DMS114 treated with DMSO at 0.1 percent for 48 hours (cell line): ENCODE data around the gene PPT2.
A peak's percentile ranks its signal among the peaks of the same experiment; 100 is the strongest.

ENCODE experiments used
- DNase-seq: peaks from one replicate; lab custom pipeline; 2025; ENCODE audit not compliant: unreplicated experiment; lab: John Stamatoyannopoulos, UW

The PPT2 gene

DNA sequence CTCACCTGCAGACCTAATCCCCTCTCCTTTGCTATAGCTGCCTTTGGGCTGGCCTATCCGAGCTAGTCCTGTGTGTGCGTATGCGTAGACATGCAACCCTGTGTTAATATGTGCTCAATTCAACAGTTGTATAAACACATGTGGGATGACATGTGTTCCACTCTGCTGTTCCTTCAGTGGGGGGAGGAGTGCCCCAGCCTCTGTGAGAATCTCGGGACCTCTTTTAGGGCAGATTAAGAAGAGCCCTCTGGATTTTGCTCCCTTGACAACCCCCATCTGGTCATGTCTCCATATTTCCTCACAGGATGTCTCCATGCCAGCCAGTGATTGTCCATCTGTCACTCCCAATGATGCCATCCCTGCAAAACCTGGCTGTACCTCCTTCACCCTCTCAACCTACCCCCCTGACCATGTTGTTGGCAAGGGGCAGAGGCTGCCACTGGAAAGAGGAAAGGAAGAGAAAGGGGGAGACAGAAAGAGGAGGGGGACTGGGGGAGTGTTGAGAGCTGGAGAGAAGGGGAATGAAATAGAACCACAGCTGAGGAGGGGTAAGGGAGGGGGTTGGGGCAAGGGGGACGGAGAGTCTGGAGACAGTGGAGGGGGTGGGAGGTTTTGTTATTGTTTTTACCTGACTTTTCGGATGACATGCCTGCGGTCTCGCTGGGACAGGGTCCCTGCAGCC, 2.6 kb upstream of the PPT2 start:
- no peak for DNase-seq

DNA sequence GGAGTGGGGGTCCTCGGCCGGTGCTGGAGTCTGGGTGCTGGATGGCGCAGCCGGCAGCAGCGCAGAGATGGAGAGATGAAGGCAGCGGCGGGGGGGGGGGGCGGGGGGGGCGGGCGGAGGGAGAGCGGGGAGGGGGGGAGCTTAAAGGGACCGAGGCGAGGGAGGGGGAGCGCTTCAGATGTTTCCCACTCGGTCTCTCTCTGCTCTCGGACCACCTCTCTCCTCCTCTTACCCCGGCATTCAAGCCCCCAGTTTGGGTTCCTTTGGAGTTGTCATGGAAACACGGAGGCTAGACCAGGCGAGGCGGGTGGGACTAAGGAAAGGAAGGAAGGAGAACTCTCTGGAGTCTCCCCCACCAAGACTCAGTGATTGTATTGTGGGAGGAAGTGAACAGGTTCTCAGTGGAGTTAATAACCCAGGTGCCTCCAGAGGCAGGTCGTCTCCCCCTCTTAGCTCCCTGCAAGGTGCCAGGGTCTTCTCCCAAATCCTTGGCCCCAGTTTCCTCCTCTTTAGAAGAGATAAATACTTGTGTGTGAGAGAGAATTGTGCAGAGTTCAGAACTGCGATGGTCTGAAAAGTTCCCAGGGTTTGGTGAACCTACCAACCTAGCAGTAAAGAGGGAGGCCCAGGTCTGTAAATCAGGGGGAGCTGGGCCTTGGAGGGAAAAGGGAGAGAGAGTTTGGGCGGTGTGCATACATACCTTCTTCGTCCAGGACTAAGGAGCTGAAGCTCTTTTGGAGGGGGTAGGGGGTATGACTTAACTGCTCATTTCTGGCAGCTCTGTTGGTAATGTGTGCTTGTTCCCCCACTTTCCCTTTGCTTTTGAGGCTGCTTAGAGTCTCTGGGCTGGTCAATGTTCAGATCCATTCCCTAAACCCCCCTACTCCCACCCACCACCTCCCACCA, 1.8 kb upstream of the PPT2 start, which contains the start of gene PRRT1:
PRRT1 (minus strand) TSS at position 77 of the 906 bp plus-strand sequence. CDS start 112 bp downstream, outside the sequence.
- no peak for DNase-seq

DNA sequence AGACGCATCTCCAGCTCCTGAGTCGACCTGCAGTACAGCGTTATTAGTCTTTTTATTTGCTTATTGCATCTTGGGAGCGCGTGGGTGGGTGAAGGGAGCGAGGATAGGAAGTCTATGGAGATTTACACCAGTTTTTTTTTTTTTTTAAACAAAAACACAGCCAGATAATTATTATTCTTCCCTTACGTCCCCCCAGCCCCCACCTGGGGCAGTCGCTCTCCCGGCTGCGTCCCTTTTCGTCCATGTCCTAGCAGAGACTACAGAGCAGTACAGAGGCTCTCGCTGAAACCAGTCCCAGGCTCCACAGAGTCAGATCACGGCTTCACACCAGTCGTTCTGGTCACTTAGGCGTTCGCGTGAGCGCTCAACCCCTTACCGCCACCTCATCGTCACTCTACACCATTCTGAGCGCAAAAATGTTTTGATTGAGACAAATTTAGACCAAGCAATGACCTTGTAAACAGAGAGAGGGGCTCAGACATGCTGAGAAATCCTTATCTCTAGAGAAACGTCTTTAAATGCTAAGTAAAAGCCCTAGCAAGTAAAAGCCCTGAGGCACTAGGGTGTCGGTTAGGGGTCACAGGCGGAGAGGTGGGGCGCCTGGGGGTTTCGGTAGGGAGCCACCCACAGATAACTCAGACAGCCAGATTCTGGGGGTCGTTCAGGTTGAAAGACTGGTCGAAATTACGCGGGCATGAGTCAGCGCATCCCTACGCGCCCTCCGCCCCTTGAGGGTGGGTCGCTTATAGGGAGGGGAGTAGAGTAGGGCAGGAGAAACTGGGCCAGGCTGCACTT, 975 bp upstream of the PPT2 start:
- DNase-seq = no peak

DNA sequence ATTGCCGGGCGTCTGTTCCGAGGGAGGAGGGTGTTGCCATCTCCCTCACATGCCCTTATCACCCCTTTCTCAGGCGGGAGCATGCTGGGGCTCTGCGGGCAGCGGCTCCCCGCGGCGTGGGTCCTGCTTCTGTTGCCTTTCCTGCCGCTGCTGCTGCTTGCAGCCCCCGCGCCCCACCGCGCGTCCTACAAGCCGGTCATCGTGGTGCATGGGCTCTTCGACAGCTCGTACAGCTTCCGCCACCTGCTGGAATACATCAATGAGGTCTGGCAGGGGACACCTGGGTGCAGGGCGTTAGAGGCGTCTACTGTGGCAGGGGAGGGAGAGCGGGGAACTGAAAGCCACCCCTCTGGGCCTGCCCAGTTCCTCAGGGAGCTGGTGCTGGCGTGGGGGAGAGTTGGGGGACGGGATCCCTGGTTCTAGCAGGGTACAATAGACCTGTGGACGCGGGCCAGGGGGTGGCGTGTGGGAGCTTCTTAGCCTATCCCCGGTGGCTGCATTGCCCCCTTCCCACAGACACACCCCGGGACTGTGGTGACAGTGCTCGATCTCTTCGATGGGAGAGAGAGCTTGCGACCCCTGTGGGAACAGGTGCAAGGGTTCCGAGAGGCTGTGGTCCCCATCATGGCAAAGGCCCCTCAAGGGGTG, 697 bp downstream of the PPT2 start:
- DNase-seq = peak; percentile 55

DNA sequence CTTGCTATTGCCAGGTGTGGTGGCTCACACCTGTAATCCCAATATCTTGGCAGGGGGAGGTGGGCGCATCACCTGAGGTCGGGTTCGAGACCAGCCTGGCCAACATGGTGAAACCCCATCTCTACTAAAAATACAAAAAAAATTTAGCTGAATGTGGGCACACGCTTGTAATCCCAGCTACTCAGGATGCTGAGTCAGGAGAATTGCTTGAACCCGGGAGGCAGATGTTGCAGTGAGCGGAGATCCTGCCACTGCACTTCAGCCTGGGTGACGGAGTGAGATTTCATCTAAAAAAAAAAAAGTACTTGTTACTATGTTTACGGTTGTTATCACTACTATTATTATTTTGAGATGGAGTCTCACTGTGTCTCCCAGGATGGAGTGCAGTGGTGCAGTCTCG, 3.0 kb downstream of the PPT2 start:
- no peak for DNase-seq

DNA sequence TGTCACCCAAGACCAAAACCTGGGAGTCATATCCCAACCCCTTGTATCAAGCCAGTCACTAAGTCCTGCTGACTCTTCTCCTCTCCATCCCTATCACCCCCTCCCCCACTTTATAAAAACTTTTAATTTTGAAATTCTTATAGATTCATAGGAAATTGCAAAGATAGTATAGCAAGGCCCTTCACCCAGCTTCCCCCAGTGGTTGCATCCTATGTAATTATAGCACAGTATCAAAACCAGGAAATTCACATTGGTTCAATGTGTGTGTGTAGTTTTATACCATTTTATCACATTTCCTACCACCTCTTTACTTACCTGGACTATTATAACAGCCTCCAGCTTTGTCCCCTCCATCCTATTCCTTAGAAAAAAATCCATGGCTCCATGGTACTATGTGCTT, 4.1 kb downstream of the PPT2 start:
- no peak for DNase-seq

DNA sequence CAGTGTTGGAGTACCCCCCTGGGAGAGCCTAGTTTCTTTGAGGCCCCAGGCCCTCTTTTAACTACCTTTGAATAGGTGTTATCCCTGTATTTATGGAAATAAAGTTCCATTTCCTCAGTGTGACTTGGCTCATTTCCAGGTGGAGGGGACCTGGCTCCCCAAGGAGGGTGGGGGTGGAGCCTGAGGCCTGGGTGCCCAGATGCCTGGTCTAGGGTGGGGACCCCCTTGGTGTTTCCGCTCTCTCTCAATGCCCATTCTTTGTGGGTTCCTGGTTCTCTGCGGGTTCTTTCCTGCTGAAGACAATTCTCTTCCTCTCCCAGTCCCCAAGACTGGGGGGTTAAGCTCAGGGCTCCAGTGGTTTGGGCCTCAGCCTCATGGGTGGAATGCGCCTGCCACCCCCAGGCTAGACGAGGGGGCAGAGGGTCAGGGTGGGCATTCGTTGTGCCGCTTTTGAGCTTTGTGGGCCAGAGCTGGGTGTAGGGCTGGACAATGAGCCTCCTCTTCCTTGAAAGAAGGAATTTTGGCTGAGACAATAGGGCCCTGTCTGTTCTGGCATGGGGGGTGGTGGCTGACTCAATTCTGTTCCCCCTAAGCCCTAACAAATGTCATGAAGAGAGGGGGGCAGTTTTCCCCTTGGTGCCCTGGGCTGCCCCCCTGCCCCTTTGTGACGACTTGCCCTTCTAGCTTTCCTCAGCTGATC, 9.8 kb downstream of the PPT2 start:
- DNase-seq = no peak

DNA sequence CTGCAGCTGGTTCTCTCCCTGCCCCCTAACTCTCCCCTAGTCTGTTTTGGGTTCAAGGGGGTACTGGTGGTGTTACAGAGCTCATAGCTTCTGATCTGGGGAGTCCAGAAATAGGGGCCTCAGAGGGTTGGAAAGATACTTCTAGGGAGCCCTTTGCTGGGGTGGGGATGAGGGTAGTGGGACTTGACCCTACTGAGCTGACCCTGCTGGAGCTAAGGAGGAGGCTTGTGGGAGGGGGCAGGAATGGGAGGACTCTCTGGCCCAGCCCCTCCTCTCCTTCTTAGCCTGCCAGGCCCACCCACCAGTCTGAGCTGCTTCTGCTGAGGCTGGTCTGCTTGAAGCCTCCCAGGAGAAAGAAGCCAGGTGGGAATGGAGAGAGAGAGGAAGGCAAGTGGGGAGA, 10.4 kb downstream of the PPT2 start, which contains the start of gene EGFL8:
EGFL8 (plus strand) TSS at position 301 of the 400 bp plus-strand sequence. CDS start 1,571 bp downstream, outside the sequence.
- no peak for DNase-seq

DNA sequence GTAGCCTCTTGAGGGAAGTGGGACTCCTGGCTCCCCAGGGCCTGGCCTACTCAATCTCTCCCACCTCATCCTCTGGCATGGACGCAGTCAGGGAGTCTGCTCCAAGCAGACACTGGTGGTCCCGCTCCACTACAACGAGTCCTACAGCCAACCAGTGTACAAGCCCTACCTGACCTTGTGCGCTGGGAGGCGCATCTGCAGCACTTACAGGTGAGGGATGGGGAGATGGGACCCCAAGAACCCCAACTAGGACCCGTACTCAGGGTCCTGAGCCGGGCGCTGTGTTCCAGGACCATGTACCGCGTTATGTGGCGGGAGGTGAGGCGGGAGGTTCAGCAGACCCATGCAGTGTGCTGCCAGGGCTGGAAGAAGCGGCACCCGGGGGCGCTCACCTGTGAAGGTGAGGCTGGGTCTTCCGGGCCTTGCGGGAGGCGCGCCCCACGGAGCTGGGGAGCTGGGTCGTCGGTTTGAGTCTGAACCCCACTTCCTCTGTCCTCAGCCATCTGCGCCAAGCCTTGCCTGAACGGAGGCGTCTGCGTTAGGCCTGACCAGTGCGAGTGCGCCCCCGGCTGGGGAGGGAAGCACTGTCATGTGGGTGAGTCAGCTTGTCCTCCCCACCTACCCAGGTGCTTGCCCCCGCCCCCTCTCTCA, 12.6 kb downstream of the PPT2 start:
- DNase-seq = no peak

DNA sequence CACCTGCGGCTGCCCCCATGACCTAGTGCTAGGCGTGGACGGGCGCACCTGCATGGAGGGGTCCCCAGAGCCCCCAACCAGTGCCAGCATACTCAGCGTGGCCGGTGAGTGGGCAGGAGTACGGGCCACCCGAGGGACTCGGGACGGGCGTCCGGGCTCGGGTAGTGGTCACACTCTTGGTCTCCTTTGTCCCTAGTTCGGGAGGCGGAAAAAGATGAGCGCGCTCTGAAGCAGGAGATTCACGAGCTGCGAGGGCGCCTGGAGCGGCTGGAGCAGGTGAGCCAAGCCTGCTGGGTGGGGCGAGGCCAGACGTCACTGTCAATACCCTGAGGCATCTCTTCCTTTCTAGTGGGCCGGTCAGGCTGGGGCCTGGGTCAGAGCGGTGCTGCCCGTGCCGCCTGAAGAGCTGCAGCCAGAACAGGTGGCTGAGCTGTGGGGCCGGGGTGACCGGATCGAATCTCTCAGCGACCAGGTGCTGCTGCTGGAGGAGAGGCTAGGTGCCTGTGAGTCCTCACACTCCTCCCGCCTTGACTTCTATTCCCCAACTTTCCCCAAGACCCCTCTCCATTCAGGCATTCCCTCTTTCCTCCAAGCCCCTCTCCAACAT, 13.3 kb downstream of the PPT2 start:
- no peak for DNase-seq

DNA sequence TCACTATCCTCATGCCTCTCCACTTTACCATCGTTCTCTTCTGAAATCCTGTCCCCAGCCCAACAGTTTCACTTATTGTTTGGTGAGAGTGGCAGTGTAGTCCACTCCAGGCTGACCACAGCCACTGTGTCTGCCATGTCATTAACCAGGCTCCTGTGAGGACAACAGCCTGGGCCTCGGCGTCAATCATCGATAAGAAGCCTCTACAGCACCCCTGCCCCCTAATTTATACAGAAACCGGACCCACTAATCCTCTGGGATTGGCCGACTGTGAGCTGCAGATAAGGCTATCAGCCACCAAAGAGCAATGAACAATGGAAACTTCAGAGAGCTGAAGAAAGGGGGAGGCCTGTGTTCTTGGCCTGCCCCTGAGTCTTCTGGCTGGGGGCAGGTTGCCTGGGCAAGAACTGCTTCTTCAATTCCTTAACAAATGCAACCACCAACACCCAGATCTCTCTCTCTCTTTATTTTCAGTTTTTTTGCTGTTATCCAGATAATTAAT, 13.9 kb downstream of the PPT2 start:
- DNase-seq = no peak

DNA sequence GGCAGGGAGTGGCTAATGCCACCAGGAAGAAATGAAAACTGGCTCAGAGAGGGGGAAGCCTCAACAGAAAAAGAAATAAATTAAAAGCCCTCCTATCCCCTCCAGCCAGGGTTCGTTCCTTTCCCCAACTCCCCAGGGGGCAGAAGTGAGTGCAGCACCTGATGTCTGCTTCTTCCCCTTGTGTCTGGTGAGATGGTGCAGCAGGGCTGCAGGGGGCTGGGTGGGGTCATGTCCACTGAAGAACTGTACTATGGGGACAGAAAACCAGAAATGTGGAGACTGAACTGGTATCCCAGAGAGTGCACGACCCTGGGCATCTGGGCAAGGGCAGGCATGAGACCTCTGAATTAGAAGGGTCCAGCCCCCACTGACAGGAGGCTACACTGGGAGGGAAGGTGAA, 14.4 kb downstream of the PPT2 start:
- DNase-seq = no peak

DNA sequence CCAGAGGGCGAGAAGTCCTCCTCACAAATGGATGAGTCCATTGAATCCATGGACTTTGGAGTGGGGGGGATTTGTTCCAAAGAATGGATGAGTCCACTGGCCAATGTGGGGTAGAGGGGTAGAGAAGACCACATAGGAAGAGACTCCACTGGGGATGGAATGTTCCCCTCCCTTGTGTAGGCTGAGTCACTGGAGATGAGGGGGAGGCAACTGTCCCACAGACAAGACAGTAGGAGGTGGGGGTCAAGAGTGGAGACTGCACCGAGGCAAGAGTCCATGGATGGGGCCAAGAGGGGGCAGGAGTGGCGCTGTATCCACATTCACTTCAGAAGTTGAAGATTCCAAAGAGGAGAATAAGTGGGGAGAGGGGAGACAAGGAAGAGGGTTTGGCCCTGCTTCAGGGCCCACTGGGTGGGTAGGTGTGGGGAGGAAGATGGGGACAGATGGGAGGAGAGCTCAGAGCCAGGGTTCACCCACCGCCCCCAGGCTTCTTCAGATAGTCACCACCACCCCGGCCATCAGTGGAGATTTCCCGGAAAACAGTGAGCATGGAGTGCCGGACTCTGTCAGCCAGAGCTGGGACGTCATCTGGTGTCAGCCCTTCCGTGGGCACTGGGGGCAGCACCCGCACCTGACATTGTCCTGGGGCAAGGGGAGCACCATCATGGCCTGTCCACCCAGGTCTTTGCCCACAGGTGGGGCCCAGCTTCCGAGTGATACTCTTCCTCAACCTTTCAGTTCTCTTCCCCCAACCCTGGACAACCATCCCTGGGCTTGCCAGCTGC, 15.1 kb downstream of the PPT2 start:
- DNase-seq = no peak

DNA sequence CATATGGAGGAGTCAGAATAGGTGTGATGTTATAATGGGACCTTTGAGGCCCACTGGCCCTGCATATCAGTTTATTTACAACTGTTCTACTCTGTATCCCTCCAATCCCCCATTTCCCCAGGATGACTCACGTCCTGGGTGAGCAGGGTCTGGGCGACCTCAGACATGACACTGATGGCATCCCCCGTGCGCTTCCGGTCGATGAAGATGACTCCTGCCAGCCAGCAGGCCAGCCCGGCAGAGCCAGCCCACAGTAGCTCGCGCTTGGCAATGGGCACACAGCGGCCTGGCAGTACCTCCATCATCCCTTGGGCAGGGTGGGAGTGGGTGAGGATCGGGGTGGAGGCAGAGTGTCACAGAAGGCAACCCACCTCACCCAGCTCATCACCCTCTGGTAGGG, 16.4 kb downstream of the PPT2 start:
- DNase-seq = no peak

DNA sequence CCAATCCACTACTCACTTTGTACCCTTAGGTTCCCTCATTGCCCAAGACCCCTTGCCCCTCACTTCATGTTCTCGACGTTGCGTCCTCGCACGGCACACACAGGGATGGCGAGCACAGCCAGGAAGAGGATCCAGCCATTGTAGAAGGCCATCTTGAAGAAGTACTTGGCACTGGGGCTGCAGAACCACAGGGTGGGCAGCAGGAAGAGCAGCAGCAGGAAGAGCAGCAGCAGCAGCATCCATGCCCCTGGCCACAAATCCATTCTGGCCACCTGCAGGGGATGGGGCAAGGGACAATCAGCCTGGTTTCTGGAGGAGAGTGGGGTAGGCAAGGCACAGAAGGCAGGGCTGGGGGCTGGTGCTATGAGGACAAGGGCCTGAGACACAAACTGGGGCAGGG, 17.3 kb downstream of the PPT2 start:
- no peak for DNase-seq

DNA sequence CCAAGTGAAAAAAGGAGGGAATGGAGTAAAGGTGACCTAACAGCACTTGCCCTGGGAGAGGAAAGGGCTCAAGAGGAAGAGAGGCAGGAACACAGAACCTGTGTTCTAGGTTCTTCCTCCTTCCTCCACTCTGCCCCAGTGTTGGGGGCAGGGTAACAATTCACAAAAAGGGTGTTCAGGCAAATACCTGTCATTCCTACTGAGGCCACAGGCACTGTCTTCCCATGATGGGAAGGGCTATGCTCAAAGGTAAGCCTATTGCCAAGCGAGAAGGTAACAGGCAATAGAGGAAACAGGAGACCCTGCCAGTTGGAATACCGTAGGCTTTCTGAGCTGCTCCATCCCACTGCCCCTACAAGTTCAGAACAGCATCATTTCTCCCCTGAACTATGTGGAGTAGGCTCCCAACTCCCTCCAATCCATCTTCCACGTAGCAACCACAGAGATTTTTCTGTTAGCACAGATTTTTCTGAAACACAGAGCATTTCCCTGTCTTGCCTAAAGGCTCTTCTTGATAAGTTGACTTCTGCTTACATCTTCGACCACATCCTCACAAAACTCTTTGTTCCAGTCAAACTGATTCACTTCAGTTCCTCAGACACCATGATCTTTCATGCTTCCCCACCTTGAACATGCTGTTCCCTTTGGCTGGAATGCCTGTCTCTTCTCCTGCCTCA, 19.2 kb downstream of the PPT2 start:
- no peak for DNase-seq

DNA sequence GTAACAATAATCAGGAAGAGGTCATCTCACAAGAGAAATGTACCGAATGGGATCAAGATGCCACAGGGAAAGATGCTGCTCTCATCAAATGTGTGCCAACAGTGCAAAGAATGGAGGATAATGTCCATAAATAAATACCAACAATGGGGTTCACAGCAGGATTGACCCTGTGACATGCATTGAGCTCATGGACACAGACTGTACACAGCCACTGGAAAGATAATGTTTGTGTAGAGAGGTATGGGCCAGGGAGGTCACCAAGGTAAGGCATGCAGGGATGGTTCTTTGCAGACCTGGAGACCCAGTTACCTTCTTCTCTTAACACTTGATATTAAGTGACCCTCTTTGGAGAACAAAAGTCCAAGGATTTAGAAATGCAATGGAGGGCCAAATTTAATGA, 20.5 kb downstream of the PPT2 start:
- no peak for DNase-seq

DNA sequence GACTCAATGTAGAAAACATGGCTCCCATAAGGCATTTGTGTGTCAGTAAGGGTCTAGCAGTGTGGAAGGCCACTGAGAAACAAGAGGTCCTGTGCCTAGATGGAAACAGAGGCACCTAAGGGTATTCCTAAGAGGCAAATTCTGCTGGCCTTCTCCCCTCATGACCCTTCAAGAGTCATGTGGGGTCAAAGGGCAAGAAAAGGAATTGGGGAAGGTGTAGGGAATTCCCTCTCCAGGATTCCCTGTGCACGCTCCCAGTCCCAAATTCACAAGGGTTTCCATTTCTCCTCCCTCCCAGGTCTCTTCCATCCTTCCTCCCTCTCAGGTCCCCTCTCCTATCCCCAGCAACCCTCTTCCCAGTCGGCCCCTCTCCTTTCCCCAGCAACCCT, 21.4 kb downstream of the PPT2 start:
- no peak for DNase-seq
